ENCODE results near the gene NKAIN4. TPM values are rescaled to one million over a fixed set of nuclear protein-coding genes. Genes with fewer than 3 reads are reported as not detected.
A peak's percentile ranks its signal among the peaks of the same experiment; 100 is the strongest.

The NKAIN4 gene
- total and polyA plus RNA-seq, 2 donors from 2014 or later: 29.7 to 107 TPM

DNA sequence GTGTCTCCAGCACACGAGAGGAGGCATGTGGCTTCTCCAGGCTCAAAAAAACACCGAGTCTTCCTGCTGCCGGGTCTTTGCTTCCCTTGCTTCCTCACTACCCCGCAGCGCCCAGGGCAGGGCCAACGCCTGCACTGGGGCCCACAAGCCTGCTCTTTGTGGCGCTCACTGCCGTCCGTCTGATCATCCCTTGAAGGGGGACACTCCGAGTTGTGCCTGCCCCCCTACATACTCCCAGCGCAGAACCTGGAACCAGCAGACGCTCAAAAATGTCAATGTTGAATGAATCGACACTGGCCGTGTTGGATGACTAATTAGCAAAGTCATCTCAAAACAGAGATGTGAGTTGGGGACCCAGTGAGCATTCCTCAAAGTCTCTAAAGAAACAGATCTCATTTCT lies 10.3 kb upstream of the NKAIN4 start:
- FAIRE-seq: no peak
- DNase-seq: peak in 2 of 5 donors; percentile 66 to 76

DNA sequence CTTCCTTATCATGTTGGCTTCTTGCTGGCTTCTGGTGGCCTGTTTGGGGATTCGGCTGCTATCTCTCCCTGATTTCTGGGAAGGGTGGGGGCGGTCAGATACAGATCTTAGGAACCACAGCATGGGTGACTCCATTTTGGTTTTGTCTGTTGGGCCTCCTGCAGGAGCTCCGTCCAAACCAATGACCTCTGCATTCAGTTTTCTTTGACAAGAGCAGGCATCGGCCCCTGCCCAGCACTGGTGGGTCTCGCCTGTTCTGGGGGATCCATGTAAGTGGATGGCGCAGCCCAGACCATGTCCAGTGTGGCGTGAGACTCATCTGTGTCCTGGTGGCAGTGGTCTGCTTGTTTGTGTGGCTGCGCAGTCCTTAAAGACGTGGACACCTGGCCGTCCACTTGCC lies 9.7 kb upstream of the NKAIN4 start:
- intact Hi-C loops (cut with DNase I): no loop called here
- Histone ChIP-seq H3K4me3 (ENCODE audit: low read length in 3 of 3) (no peak overlapping the region), H3K9me3 (ENCODE audit: control insufficient read depth in 2 of 3, insufficient read depth in 1 of 3, low read length in 3 of 3) (no peaks in the 10 kb centered on the region), H3K36me3 (ENCODE audit: control insufficient read depth in 2 of 3, insufficient read depth in 3 of 3, low read length in 3 of 3) (no peaks in the 10 kb centered on the region), H3K9ac (ENCODE audit: low read length in 3 of 3) (no peak overlapping the region), H3K4me1 (ENCODE audit: control insufficient read depth in 2 of 3, insufficient read depth in 2 of 3, low read depth in 1 of 3, low read length in 3 of 3) (peaks cover 0 to 3% (median 0%) of the 10 kb centered on the region in 3 donors), H3K27ac (ENCODE audit: low read depth in 2 of 2, low read length in 2 of 2) (no peak overlapping the region), H3K27me3 (ENCODE audit: control insufficient read depth, insufficient read depth, low read length) (no peaks in the 10 kb centered on the region)
- FAIRE-seq (no peak), DNase-seq (no peak)
- TF ChIP-seq, protein P1, sequence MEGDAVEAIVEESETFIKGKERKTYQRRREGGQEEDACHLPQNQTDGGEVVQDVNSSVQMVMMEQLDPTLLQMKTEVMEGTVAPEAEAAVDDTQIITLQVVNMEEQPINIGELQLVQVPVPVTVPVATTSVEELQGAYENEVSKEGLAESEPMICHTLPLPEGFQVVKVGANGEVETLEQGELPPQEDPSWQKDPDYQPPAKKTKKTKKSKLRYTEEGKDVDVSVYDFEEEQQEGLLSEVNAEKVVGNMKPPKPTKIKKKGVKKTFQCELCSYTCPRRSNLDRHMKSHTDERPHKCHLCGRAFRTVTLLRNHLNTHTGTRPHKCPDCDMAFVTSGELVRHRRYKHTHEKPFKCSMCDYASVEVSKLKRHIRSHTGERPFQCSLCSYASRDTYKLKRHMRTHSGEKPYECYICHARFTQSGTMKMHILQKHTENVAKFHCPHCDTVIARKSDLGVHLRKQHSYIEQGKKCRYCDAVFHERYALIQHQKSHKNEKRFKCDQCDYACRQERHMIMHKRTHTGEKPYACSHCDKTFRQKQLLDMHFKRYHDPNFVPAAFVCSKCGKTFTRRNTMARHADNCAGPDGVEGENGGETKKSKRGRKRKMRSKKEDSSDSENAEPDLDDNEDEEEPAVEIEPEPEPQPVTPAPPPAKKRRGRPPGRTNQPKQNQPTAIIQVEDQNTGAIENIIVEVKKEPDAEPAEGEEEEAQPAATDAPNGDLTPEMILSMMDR (IDR thresholded peaks at IDR 0.05; ENCODE audit: borderline replicate concordance, extremely low read depth, insufficient read depth): no peak

More for the DNA sequence above, 10.3 kb upstream of the NKAIN4 start:
- Histone ChIP-seq H3K9me3 (ENCODE audit: control insufficient read depth in 2 of 3, insufficient read depth in 1 of 3, low read length in 3 of 3) (no peaks in the 10 kb centered on the region), H3K9ac (ENCODE audit: low read length in 3 of 3) (no peak overlapping the region), H3K4me3 (ENCODE audit: low read length in 3 of 3) (no peak overlapping the region), H3K27me3 (ENCODE audit: control insufficient read depth, insufficient read depth, low read length) (no peaks in the 10 kb centered on the region), H3K4me1 (ENCODE audit: control insufficient read depth in 2 of 3, insufficient read depth in 2 of 3, low read depth in 1 of 3, low read length in 3 of 3) (peaks cover 0 to 3% (median 0%) of the 10 kb centered on the region in 3 donors), H3K27ac (ENCODE audit: low read depth in 2 of 2, low read length in 2 of 2) (no peak overlapping the region), H3K36me3 (ENCODE audit: control insufficient read depth in 2 of 3, insufficient read depth in 3 of 3, low read length in 3 of 3) (no peaks in the 10 kb centered on the region)
- TF ChIP-seq, protein P1 (IDR thresholded peaks at IDR 0.05; ENCODE audit: borderline replicate concordance, extremely low read depth, insufficient read depth): no peak
- intact Hi-C loops (cut with DNase I): no loop called here

DNA sequence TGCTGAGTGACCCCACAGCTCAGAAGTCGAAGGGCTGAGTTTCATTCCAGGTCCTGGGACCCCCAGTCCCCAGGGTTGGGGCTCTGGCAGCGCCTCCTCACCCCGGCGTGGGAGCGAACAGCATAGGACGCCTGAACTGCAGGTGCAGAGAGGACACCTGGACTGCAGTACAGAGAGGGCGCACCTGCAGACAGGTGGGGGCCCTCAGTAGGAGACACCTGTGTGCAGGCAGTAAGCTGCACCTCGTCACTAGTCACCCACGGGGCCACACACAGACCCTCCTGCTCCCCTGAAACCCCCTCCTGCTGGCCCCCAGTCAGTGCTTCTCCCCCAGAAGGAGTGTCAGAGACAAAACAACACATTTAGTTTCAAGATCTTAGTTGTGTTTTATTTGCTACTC lies 8.6 kb upstream of the NKAIN4 start:
- Histone ChIP-seq H3K27ac (ENCODE audit: low read depth in 2 of 2, low read length in 2 of 2) (no peak overlapping the region), H3K4me1 (ENCODE audit: control insufficient read depth in 2 of 3, insufficient read depth in 2 of 3, low read depth in 1 of 3, low read length in 3 of 3) (peaks cover 0 to 3% (median 0%) of the 10 kb centered on the region in 3 donors), H3K36me3 (ENCODE audit: control insufficient read depth in 2 of 3, insufficient read depth in 3 of 3, low read length in 3 of 3) (no peaks in the 10 kb centered on the region), H3K9ac (ENCODE audit: low read length in 3 of 3) (no peak overlapping the region), H3K4me3 (ENCODE audit: low read length in 3 of 3) (no peak overlapping the region), H3K9me3 (ENCODE audit: control insufficient read depth in 2 of 3, insufficient read depth in 1 of 3, low read length in 3 of 3) (no peaks in the 10 kb centered on the region), H3K27me3 (ENCODE audit: control insufficient read depth, insufficient read depth, low read length) (no peaks in the 10 kb centered on the region)
- intact Hi-C loops (cut with DNase I): no loop called here
- no peak for DNase-seq
- TF ChIP-seq, protein P1 (IDR thresholded peaks at IDR 0.05; ENCODE audit: borderline replicate concordance, extremely low read depth, insufficient read depth): no peak
- FAIRE-seq: no peak

All from kidney (tissue), 14 donors.